H7 (cell line): ENCODE measurements around the gene LCP2. TPM values are rescaled to one million over a fixed set of nuclear protein-coding genes. Genes with fewer than 3 reads are reported as not detected.

Source experiments
- DNase-seq: peaks from one replicate; pipeline ENCODE4 v3.0.0; 2012
- H3K27me3 ChIP-seq: 2 replicates; pipeline ENCODE4 v1.6.0; 2011; ENCODE audit warnings: mild to moderate bottlenecking, low read length; ENCODE audit not compliant: control insufficient read depth, insufficient read depth
- H3K36me3 ChIP-seq: replicated peaks from 2 replicates; pipeline ENCODE4 v1.5.1; 2011; ENCODE audit warnings: low read length; ENCODE audit not compliant: control insufficient read depth, insufficient read depth
- H3K4me3 ChIP-seq: 2 replicates; pipeline ENCODE4 v1.5.1; 2011; ENCODE audit warnings: low read depth, mild to moderate bottlenecking, control low read depth, low read length, moderate library complexity; ENCODE audit not compliant: insufficient read depth
- total RNA-seq: library from RNA; depleted of rRNA; stranded (reverse); fragments of >200 nt; shearing (Covaris generic); gene quantifications from 2 replicates; pipeline ENCODE4 v1.2.3, GENCODE V29; 2014

The LCP2 gene
- total RNA-seq, 1 experiment from 2014 or later = 0.21 TPM

GRCh38 chr5:170310256-170310926 lies 12.8 kb upstream of the LCP2 start:
- Histone ChIP-seq H3K4me3 (no peak overlapping the region), H3K36me3 (no peaks in the 10 kb centered on the region), H3K27me3 (no peaks in the 10 kb centered on the region; the same call in 1 of the 2 replicates)
- no peak for DNase-seq

GRCh38 chr5:170308686-170309085 lies 11.1 kb upstream of the LCP2 start:
- H3K4me3 ChIP-seq = no peak overlapping the region

GRCh38 chr5:170307575-170308465 lies 10.2 kb upstream of the LCP2 start:
- no peak for DNase-seq
- Histone ChIP-seq H3K36me3 (no peaks in the 10 kb centered on the region), H3K27me3 (no peaks in the 10 kb centered on the region; the same call in 1 of the 2 replicates), H3K4me3 (no peak overlapping the region)

More at GRCh38 chr5:170308686-170309085, 11.1 kb upstream of the LCP2 start:
- Histone ChIP-seq H3K27me3 (no peaks in the 10 kb centered on the region; the same call in 1 of the 2 replicates), H3K36me3 (no peaks in the 10 kb centered on the region)
- DNase-seq = no peak

- Histone ChIP-seq H3K36me3 (no peaks in the 10 kb centered on the region), H3K4me3 (no peak overlapping the region), H3K27me3 (no peaks in the 10 kb centered on the region)
- no peak for DNase-seq
Observed at GRCh38 chr5:170306381-170306831, 8.8 kb upstream of the LCP2 start.

GRCh38 chr5:170305646-170306025 lies 8.1 kb upstream of the LCP2 start:
- H3K27me3 ChIP-seq = no peaks in the 10 kb centered on the region
- no peak for DNase-seq
- no peaks in the 10 kb centered on the region for H3K36me3 ChIP-seq
- no peak overlapping the region for H3K4me3 ChIP-seq

GRCh38 chr5:170305016-170305645 lies 7.6 kb upstream of the LCP2 start:
- H3K4me3 ChIP-seq = no peak overlapping the region
- DNase-seq = no peak
- no peaks in the 10 kb centered on the region for H3K36me3 ChIP-seq
- no peaks in the 10 kb centered on the region for H3K27me3 ChIP-seq

- DNase-seq = no peak
- Histone ChIP-seq H3K36me3 (no peaks in the 10 kb centered on the region), H3K27me3 (no peaks in the 10 kb centered on the region), H3K4me3 (no peak overlapping the region)
Observed at GRCh38 chr5:170303549-170303948, 6.0 kb upstream of the LCP2 start.

- H3K27me3 ChIP-seq = no peaks in the 10 kb centered on the region
- H3K36me3 ChIP-seq = no peaks in the 10 kb centered on the region
- H3K4me3 ChIP-seq = no peak overlapping the region
- peak; percentile 80 for DNase-seq
Observed at GRCh38 chr5:170302653-170303501, 5.3 kb upstream of the LCP2 start.

- DNase-seq = no peak
- Histone ChIP-seq H3K36me3 (no peaks in the 10 kb centered on the region), H3K4me3 (no peak overlapping the region), H3K27me3 (peaks cover 2% of the 10 kb centered on the region; the same call in 1 of the 2 replicates)
Observed at GRCh38 chr5:170301981-170302652, 4.5 kb upstream of the LCP2 start.

GRCh38 chr5:170301149-170301548 lies 3.6 kb upstream of the LCP2 start:
- Histone ChIP-seq H3K36me3 (no peaks in the 10 kb centered on the region), H3K4me3 (no peak overlapping the region), H3K27me3 (peaks cover 2% of the 10 kb centered on the region; the same call in 1 of the 2 replicates)
- DNase-seq = no peak

- DNase-seq = no peak
- no peak overlapping the region for H3K4me3 ChIP-seq
- H3K27me3 ChIP-seq = peaks cover 2% of the 10 kb centered on the region; the same call in 1 of the 2 replicates
- H3K36me3 ChIP-seq = no peaks in the 10 kb centered on the region
Observed at GRCh38 chr5:170300361-170301013, 2.9 kb upstream of the LCP2 start.

- DNase-seq = no peak
- Histone ChIP-seq H3K27me3 (peaks cover 2% of the 10 kb centered on the region; the same call in 1 of the 2 replicates), H3K4me3 (no peak overlapping the region)
Observed at GRCh38 chr5:170296935-170297588, 515 bp downstream of the LCP2 start.

More at GRCh38 chr5:170296935-170297588, 515 bp downstream of the LCP2 start:
- no peaks in the 10 kb centered on the region for H3K36me3 ChIP-seq
